CD4-positive, alpha-beta T cell treated with Interleukin-1 beta for 1 hour (primary cell): ENCODE measurements around the gene SLC11A2.
"Not testable (repeated sequence)": the region's sequence is repeated elsewhere in the genome, so short reads cannot be mapped to it uniquely, and the experiment has no call there.

Experiments
- DNase-seq, 2 donors: peaks; one replicate each; pipeline ENCODE4 v3.0.0-alpha.2; 2020 to 2022

The SLC11A2 gene

DNA sequence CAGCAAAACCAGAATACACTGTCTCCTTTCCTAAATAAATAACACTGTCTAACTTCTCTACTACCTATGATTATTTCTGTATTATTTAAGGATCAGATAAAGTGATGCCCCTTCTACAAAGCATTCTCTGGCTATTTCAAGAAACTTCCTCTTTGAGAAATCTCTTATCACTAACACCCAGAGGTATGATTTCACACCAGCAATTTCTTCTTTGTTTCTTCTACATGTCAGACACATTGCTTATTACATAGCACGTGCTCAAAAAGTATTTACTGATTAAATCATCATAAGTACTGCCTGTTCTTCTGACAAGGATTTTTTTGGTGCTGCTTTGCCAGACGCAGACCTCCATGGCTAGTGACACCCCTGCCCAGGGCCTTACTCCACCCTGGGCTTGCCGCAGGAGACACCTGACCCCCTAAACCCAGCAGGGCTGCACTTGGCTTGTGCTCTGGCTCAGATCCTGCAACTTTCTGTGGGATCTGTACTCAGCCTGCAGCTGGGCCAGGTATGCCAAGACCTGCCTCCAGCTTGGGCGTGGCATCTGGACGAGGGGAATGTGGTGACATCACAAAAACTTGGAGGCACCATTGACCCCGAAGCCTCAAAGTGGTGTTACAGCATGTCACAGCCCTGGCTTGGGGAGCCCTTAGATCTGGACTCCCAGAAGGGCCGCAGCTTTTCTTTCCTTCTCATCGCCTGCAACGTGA lies 89.2 kb downstream of the SLC11A2 start:
- DNase-seq = no peak

DNA sequence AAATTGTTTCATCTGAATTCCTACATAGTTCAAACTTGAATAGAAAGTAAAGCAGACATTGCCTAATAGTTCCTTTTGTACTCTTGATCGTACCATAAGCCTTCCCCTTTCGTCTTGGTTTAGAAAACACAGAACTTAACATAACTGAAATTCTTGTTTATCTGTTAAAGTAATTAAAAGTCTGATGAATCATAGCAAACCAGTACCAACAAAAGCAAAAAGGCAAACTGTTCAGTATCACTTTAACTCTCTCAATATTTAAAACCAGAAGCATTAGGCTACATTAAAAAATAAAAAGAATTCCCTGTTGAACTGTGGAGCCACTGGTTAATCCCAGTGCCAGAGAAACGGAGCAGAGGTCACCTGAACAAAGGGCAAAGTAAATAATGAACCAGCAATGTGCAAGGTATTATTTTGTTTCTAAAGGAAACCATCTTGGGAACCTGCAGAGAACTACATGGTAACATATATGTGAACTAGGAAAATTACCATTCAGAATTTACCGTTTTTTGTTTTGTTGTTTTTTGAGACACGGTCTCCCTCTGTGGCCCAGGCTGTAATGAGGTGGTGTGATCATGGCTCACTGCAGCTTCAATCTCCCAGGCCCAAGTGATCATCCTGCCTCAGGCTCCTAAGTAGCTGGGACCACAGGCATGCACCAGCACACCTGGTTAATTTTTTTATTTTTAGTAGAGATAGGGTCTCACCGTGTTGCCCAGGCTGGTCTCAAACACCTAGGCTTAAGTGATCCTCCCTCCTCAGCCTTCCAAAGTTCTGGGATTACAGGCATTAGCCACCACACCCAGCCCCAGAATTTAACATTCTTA lies 91.0 kb downstream of the SLC11A2 start:
- DNase-seq = no peak

DNA sequence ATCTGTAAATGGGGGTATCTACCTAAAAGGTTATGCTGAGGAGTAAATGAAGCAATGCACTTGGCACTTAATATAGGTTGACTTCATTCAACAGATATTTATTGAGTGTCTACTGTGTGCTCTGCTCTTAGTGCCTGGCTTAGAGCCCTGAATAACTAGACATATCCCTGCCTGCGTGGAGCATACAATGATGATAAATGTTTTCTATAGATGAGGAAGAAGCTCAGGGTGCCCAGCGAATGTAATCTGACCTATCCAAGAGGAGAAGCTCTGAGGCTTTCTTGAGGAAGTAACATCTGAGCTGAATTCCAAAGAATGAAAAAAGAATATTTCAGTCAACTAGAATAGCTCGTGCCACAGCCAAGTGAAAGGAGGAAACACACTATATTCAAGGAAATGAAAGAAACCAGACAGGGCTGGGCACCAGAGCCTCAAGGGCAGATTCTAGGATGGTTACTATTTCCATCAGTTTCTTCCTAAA lies 91.8 kb downstream of the SLC11A2 start:
- no peak for DNase-seq

DNA sequence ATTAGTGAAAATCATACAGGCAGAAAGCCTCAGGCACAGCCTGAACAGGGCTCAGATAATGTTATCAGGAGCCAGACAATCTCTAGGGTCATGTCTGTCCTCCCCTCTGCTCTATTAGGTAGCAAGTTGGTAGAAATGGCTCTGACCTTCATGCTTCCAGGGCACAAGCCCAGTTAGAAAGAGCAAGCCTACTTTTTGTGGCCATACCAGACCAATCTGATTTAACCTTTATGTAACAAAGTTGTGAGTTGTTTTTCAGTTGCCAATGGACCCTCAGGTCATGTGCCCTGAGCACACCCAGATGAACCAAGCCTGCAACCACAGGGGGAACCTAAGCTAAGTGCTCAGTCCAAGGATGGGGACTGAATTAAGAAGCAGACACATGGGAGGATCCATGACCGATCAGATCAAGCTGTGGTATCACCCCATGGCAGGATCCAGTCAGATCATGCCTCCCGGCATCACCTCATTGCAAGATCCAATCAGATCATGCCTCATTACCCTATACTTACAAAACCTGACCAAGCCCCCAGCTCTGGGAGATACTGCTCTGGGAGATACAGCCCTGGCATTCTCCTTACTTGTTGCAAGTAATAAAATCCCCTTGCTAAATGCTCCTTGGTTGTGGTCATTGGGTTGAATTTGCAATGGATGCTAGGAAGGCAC lies 92.6 kb downstream of the SLC11A2 start:
- no peak for DNase-seq

DNA sequence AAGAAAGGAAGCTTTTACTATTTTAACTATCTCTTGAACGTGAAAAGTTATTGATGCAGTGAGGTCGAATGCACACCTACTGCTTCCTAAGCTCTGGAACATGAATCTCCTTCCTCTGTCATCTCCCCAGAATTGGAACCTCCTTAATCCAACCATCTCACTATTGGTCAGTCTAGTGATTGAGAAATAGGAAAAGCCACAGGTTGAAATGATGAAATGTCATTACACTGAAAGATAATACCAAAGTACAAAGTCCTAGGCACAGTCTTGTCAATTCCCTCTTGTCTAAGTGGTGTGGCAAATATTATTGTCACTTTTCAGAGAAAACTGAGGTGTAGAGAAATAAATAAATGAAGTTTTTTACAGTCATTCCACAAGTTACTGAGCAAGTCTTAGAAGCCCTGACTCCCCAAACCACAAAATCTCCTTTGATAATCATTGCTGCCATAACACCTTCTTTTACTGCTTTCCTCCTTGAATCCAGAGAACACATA lies 93.3 kb downstream of the SLC11A2 start:
- no peak for DNase-seq

DNA sequence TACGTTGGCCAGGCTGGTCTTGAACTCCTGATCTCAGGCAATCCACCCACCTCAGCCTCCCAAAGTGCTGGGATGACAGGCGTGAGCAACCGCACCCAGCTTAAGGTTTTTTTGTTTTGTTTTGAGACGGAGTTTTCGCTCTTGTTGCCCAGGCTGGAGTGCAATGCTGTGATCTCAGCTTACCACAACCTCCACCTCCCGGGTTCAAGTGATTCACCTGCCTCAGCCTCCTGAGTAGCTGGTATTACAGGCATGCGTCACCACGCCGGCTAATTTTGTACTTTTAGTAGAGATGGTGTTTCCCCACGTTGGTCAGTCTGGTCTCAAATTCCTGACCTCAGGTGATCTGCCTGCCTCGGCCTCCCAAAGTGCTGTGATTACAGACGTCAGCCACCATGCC lies 95.7 kb downstream of the SLC11A2 start:
- DNase-seq = not testable (repeated sequence)

DNA sequence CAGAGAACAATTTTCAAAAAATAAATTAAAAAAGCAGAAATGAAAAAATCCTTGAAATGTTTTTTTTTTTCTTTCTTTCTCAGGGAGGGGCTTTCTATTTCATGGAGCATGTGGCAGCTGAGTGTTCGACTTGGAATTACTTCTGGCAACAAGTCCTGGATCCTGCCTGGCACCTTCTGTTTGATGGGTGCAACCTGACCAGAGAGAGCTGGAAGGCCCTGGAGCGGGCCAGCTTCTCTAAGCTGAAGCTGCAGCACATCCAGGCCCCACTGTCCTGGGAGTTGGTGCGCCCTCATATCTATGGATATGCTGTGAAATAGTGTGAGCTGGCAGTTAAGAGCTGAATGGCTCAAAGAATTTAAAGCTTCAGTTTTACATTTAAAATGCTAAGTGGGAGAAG lies 96.4 kb downstream of the SLC11A2 start:
- DNase-seq = no peak
